ENCODE measurements around the gene SLCO4A1.

DNA sequence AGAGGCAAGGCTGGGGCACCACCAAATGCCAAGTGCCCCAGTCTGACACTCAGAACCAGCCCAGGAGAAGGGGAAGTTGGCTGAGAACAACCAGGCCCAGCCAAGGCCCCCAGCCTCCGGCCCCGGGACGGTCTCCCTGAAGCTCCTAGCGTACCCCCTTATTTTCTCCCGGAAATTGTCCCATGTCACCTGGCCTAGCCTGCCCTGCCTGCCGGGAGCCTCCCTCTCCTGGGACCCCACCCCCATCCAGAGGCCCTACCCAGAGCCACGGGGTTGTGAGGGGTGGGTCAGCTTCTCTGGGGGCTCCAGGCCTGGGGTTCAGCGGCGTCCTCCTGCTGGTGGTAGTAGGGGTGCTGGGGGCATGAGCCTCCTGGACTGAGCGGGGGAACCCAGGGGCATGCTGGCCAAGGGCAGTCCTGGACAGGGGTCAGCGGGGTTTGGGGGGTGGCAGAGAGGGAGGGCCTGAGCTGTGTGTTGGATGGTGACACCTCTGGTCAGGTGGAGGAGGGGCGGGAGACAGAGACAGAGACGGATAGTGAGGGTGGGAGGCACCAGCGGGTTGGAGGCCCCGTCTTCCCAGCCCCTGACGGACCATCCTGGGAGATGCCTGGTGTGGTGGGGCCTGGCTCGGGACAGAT lies 7.9 kb upstream of the SLCO4A1 start:
- TF ChIP-seq CTCF (IDR thresholded peaks at IDR 0.05; ENCODE audit: low read depth, low read length, poor library complexity, severe bottlenecking) (no peak), EZH2phosphoT487 (IDR thresholded peaks at IDR 0.05; ENCODE audit: borderline replicate concordance, low read length) (no peak)

All from DOHH2 (cell line).